Measurements from ENCODE around the gene NKAIN4. TPM values are rescaled to one million over a fixed set of nuclear protein-coding genes. Genes with fewer than 3 reads are reported as not detected.

The NKAIN4 gene
- total and polyA plus RNA-seq, 4 donors: 0.05 TPM; not detected in 3

DNA sequence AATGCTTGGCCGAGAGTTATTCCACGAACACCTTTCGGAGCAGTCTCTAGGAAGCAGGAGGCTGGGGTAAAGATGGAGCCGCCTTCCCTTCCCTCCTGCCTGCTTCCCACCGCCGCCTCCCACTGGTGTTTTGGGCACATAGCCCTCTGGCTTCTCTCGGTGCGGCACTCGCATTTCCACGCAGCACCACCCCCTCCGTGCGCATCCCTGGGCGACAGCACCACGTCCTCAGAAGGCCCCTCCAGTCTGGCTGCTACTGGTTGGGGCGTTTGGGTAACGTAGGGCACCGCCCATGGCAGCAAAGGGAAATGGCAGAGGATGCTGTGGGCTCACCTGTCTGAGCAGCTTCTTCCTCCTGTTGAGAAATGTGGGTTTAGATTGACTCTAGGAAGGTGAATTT is 41.2 kb upstream of the NKAIN4 start (continued):
- no peak for TF ChIP-seq HNF4A (conservative IDR thresholded peaks at IDR 0.05)
- no peak for TF ChIP-seq YY1 (IDR thresholded peaks at IDR 0.05)
- no peak for TF ChIP-seq ZBTB33 (IDR thresholded peaks at IDR 0.05)
- TF ChIP-seq EGR1 (IDR thresholded peaks at IDR 0.05; ENCODE audit: low read depth in 2 of 2): no peak
- TF ChIP-seq TAF1 (conservative IDR thresholded peaks at IDR 0.05): no peak
- no peak for TF ChIP-seq GABPA (IDR thresholded peaks at IDR 0.05 in 1 of 2, conservative IDR thresholded peaks at IDR 0.05 in 1 of 2)
- no peak for TF ChIP-seq NR2F2 (IDR thresholded peaks at IDR 0.05)
- TF ChIP-seq FOXA1 (IDR thresholded peaks at IDR 0.05): no peak
- no peak for TF ChIP-seq RAD21 (IDR thresholded peaks at IDR 0.05)

DNA sequence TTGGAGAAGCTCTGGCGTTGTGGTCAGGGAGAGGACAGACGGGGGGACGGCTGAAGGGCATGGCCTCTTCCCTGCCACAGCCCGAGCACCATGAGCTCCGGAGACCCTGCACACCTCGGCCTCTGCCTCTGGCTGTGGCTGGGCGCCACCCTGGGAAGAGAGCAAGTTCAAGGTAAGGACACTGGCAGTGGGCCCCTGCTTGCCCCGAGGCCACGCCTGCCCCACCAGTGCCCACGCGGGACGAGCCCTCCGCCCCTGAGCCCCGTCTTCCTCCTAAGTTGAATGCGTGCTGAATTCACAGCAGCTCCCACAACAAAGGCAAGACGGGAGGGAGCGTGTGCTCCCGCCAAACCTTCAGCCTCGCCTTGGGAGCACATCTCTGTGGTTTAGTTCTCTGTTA is 40.8 kb upstream of the NKAIN4 start:
- no peaks in the 10 kb centered on the region for H3K36me3 ChIP-seq (ENCODE audit: control insufficient read depth in 4 of 4, insufficient read depth in 3 of 4, low read depth in 1 of 4, low read length in 3 of 4)
- DNase-seq (ENCODE audit: low spot score): no peak
- no peak overlapping the region for H3K27ac ChIP-seq (ENCODE audit: low read depth in 1 of 2, low read length in 2 of 2)
- no peak overlapping the region for H3K4me3 ChIP-seq (ENCODE audit: low read depth in 1 of 3, low read length in 3 of 3)
- 46% methylated on average over 19 of the region's 19 CpGs for WGBS
- TF ChIP-seq FOXA1 (IDR thresholded peaks at IDR 0.05) (no peak), GABPA (IDR thresholded peaks at IDR 0.05 in 1 of 2, conservative IDR thresholded peaks at IDR 0.05 in 1 of 2) (no peak), TAF1 (conservative IDR thresholded peaks at IDR 0.05) (no peak)
- TF ChIP-seq, protein P1, sequence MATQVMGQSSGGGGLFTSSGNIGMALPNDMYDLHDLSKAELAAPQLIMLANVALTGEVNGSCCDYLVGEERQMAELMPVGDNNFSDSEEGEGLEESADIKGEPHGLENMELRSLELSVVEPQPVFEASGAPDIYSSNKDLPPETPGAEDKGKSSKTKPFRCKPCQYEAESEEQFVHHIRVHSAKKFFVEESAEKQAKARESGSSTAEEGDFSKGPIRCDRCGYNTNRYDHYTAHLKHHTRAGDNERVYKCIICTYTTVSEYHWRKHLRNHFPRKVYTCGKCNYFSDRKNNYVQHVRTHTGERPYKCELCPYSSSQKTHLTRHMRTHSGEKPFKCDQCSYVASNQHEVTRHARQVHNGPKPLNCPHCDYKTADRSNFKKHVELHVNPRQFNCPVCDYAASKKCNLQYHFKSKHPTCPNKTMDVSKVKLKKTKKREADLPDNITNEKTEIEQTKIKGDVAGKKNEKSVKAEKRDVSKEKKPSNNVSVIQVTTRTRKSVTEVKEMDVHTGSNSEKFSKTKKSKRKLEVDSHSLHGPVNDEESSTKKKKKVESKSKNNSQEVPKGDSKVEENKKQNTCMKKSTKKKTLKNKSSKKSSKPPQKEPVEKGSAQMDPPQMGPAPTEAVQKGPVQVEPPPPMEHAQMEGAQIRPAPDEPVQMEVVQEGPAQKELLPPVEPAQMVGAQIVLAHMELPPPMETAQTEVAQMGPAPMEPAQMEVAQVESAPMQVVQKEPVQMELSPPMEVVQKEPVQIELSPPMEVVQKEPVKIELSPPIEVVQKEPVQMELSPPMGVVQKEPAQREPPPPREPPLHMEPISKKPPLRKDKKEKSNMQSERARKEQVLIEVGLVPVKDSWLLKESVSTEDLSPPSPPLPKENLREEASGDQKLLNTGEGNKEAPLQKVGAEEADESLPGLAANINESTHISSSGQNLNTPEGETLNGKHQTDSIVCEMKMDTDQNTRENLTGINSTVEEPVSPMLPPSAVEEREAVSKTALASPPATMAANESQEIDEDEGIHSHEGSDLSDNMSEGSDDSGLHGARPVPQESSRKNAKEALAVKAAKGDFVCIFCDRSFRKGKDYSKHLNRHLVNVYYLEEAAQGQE (IDR thresholded peaks at IDR 0.05): no peak
- peaks cover 4 to 5% (median 5%) of the 10 kb centered on the region in 4 donors for H3K4me1 ChIP-seq (ENCODE audit: control insufficient read depth in 4 of 4, insufficient read depth in 4 of 4, low read length in 3 of 4)
- H3K9ac ChIP-seq (ENCODE audit: low read depth in 1 of 2, low read length in 2 of 2): no peak overlapping the region
- no peaks in the 10 kb centered on the region for H3K9me3 ChIP-seq (ENCODE audit: control insufficient read depth in 4 of 4, low read length in 3 of 4)
- H3K27me3 ChIP-seq (ENCODE audit: control insufficient read depth in 4 of 4, insufficient read depth in 4 of 4, low read length in 3 of 4): peaks cover 0 to 14% (median 4%) of the 10 kb centered on the region in 4 donors

DNA sequence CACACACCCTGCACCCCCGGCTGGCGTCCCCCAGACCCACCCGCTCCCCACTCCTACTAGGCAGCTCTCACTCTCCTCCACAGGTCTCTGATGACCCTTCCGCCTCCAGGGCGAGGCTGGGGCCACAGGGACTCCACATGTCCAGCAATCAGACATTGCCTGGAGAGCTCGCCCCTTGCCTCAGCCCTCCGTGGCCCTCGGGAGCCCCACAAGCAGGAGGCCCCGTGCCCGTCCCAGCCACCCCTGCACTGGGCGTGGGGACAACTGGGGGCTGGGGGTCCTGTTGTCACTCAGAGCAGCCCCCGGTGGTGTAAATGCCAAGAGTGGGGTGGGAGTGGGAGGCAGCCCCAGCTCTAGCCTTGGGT is 40.3 kb upstream of the NKAIN4 start:
- WGBS: 84% methylated on average over 12 of the region's 12 CpGs
- Histone ChIP-seq H3K4me3 (ENCODE audit: low read depth in 1 of 3, low read length in 3 of 3) (no peak overlapping the region), H3K27ac (ENCODE audit: low read depth in 1 of 2, low read length in 2 of 2) (no peak overlapping the region), H3K27me3 (ENCODE audit: control insufficient read depth in 4 of 4, insufficient read depth in 4 of 4, low read length in 3 of 4) (peaks cover 0 to 14% (median 4%) of the 10 kb centered on the region in 4 donors), H3K9me3 (ENCODE audit: control insufficient read depth in 4 of 4, low read length in 3 of 4) (no peaks in the 10 kb centered on the region), H3K4me1 (ENCODE audit: control insufficient read depth in 4 of 4, insufficient read depth in 4 of 4, low read length in 3 of 4) (peaks cover 4 to 5% (median 5%) of the 10 kb centered on the region in 4 donors), H3K9ac (ENCODE audit: low read depth in 1 of 2, low read length in 2 of 2) (no peak overlapping the region), H3K36me3 (ENCODE audit: control insufficient read depth in 4 of 4, insufficient read depth in 3 of 4, low read depth in 1 of 4, low read length in 3 of 4) (no peaks in the 10 kb centered on the region)
- DNase-seq (ENCODE audit: low spot score): no peak
- TF ChIP-seq RAD21 (IDR thresholded peaks at IDR 0.05): no peak
- TF ChIP-seq, protein P1 (IDR thresholded peaks at IDR 0.05): no peak
- TF ChIP-seq FOXA2 (IDR thresholded peaks at IDR 0.05): no peak
- no peak for TF ChIP-seq EGR1 (IDR thresholded peaks at IDR 0.05; ENCODE audit: low read depth in 2 of 2)
- TF ChIP-seq CTCF (IDR thresholded peaks at IDR 0.05; ENCODE audit: low read depth, low read length, missing input control): no peak
- no peak for TF ChIP-seq YY1 (IDR thresholded peaks at IDR 0.05)
- TF ChIP-seq NR2F2 (IDR thresholded peaks at IDR 0.05): no peak
- no peak for TF ChIP-seq ATF3 (IDR thresholded peaks at IDR 0.05)
- no peak for TF ChIP-seq TAF1 (conservative IDR thresholded peaks at IDR 0.05)
- TF ChIP-seq, protein P2, sequence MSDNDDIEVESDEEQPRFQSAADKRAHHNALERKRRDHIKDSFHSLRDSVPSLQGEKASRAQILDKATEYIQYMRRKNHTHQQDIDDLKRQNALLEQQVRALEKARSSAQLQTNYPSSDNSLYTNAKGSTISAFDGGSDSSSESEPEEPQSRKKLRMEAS (IDR thresholded peaks at IDR 0.05): no peak
- TF ChIP-seq HNF4G (IDR thresholded peaks at IDR 0.05): no peak
- TF ChIP-seq GABPA (IDR thresholded peaks at IDR 0.05 in 1 of 2, conservative IDR thresholded peaks at IDR 0.05 in 1 of 2): no peak
- TF ChIP-seq FOXA1 (IDR thresholded peaks at IDR 0.05): no peak
- no peak for TF ChIP-seq JUND (IDR thresholded peaks at IDR 0.05)
- no peak for TF ChIP-seq RXRA (IDR thresholded peaks at IDR 0.05)
